ENCODE data around the gene SERTAD3. TPM values are rescaled to one million over a fixed set of nuclear protein-coding genes. Genes with fewer than 3 reads are reported as not detected.
A peak's percentile ranks its signal among the peaks of the same experiment; 100 is the strongest.

Gene SERTAD3
- total and polyA plus RNA-seq, 10 of the 15 experiments (the other 5 are each of a cell fraction or from before 2014, with no cell fraction given), result 4.2 to 22.4 (median 13.7) TPM

- TF ChIP-seq JUND (IDR thresholded peaks at IDR 0.05; ENCODE audit: low read depth, low read length) (no peak), PRDM15 (CRISPR knock-in tag; IDR thresholded peaks at IDR 0.05) (no peak), NR2F1 (conservative IDR thresholded peaks at IDR 0.05) (peak; percentile 96), CBFB (IDR thresholded peaks at IDR 0.05; ENCODE audit: low read depth) (peak; percentile 83; the same call in 1 of the 2 replicates), CEBPZ (IDR thresholded peaks at IDR 0.05; ENCODE audit: low read depth, low read length) (no peak), IKZF2 (IDR thresholded peaks at IDR 0.05) (peak; percentile 76 to 77), ZNF687 (IDR thresholded peaks at IDR 0.05) (no peak), NFYA (IDR thresholded peaks at IDR 0.05; ENCODE audit: borderline replicate concordance, low read depth, low read length) (no peak), ATF7 (IDR thresholded peaks at IDR 0.05; ENCODE audit: low read depth) (0 out of 2 replicates have a peak, but pooled peaks have one; percentile 42), MTA2 (IDR thresholded peaks at IDR 0.05; ENCODE audit: low read depth) (peak; percentile 64), PKNOX1 (IDR thresholded peaks at IDR 0.05) (no peak), IRF5 (IDR thresholded peaks at IDR 0.05; ENCODE audit: borderline replicate concordance) (no peak), ETV6 (conservative IDR thresholded peaks at IDR 0.05 in 1 of 2, IDR thresholded peaks at IDR 0.05 in 1 of 2; ENCODE audit: borderline replicate concordance in 1 of 2, low read depth in 1 of 2) (no peak), SPI1 (IDR thresholded peaks at IDR 0.05; ENCODE audit: borderline replicate concordance, insufficient read depth, low read depth, low read length) (no peak), RUNX3 (IDR thresholded peaks at IDR 0.05; ENCODE audit: low read length) (peak; percentile 96)
Observed at GRCh38 chr19:40416918-40417642, 27.1 kb downstream of the SERTAD3 start (continued).

Data from GM12878 (cell line).